NCI-H510A (cell line): Measurements from ENCODE around the gene KRTAP10-2.
"Not testable (repeated sequence)": the region's sequence is repeated elsewhere in the genome, so short reads cannot be mapped to it uniquely, and the experiment has no call there.

Source experiments
- DNase-seq: peaks from one replicate; lab custom pipeline; 2025; lab: John Stamatoyannopoulos, UW

The KRTAP10-2 gene

DNA sequence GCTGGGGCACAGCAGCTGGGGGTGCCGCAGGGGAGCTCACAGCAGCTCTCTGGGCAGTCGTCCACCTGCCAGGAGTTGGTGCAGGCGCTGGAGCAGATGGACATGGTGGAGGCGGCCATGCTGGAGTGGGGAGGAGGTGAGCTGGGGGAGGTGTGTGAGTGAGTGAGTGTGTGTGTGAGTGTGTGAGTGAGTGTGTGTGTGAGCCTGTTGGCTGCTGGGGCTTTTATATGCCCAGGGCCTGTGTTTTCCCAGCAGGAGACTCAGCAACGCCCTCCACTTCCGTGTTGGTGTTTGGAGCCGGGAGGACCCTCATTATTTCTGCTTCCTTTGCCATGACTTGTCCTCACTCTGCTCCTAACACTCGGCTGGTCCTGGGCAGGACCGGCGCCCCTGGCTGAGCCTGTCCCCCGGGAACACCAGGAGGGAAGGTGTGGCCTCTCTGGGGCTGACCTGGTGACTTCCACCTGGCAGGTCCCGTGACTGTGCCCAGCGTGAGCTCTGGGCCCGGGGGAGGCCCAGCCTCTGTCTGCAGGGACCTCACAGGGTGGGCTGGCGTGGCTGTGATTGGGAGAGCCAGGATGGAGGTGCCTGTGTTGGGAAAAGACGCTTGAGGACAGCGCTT is at the start of gene KRTAP10-2:
TSS of gene KRTAP10-2 (minus strand) at position 166 of the 622 bp plus-strand sequence. CDS start at position 119, 47 bp downstream.
- no peak for DNase-seq

- DNase-seq, result not testable (repeated sequence)
Observed at GRCh38 chr21:44601091-44601490, 49.8 kb upstream of the KRTAP10-2 start.

GRCh38 chr21:44600118-44600978 is 49.0 kb upstream of the KRTAP10-2 start, which contains the start of gene KRTAP10-7:
Gene KRTAP10-7, plus strand, starts transcription at chr21:44600597. Its CDS starts 25 bp downstream, at chr21:44600622.
- DNase-seq, result not testable (repeated sequence)

- no peak for DNase-seq
Observed at GRCh38 chr21:44599264-44600029, 48.1 kb upstream of the KRTAP10-2 start.

DNA sequence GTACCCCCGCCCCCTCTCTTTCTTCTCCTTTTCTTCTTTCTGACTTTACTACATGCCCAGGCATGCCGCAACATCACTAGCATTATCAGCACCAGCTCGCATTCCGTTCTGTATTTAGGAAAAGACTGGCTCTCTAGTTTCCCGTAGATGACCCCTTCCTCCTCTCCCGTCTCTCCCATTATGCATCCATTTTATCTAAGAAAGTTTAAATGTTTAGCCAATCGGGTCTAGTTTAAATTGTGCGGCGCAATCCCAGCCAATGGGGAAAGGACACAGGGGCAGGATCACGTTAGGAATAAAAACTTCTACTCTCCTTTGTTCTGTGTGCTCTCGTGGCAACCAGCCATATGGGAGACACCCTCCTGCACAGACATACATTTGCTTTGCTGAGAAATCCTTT is 46.8 kb upstream of the KRTAP10-2 start:
- no peak for DNase-seq

DNA sequence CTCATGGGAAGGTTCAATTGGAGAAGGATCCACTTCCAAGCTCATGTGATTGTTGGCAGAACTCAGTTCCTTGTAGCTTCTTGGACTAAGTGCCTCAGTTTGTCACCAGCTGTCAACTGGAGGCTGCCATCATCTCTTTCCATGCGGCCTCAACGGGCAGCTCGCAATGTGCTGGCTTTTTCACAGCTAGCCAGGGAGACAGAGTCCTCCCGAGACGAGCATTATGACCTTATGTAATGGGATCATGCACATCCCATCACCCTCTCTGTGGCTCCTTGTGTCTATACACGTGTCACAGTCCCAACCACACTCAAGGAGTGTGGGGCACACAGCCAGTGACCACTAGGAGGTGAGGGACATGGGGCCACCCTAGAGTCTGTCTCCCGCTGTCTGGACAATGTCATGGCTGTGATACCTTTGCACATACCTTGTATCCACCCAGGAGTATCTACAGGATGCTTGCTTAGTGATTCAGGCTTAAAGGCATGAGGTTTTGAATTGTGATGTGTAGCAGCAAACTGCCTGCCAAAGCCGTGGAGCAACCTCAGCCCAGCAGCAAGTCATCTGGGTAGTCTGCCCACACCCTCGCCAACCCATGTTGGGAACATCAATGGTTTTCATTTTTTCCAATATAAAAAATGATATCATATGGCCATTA is 44.9 kb upstream of the KRTAP10-2 start:
- DNase-seq, result no peak

GRCh38 chr21:44595524-44595923 is 44.2 kb upstream of the KRTAP10-2 start:
- no peak for DNase-seq

GRCh38 chr21:44594406-44594916 is 43.2 kb upstream of the KRTAP10-2 start:
- DNase-seq, result no peak

- peak; percentile 17 for DNase-seq
Observed at GRCh38 chr21:44593598-44594405, 42.5 kb upstream of the KRTAP10-2 start.

GRCh38 chr21:44592446-44593311 is 41.4 kb upstream of the KRTAP10-2 start, which contains the start of gene KRTAP10-6:
Gene KRTAP10-6, minus strand, starts transcription at chr21:44592505. Its CDS starts 21 bp downstream, at chr21:44592484.
- DNase-seq, result no peak

- not testable (repeated sequence) for DNase-seq
Observed at GRCh38 chr21:44591801-44592130, 40.5 kb upstream of the KRTAP10-2 start.

GRCh38 chr21:44590897-44591800 is 39.8 kb upstream of the KRTAP10-2 start:
- DNase-seq, result not testable (repeated sequence)

DNA sequence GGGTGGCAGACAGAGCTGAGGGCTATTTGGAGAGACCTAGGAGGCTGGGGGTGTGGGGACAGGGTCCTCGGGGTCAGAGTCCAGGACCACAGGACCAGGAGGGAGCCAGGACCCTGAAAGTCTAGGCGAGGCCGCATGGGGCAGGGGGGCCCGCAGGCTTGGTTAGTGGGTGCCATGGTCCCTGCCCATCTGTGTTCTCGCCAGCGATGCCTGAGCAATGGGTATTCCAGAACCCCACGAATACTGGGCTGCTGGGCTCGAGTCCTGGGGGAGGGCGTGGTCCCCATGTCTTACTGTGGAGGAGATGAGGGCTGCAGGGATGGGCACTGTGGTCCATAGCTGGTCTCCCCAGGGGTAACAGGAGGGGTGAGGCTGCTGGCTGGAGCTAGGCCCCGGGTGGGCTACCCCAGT is 39.0 kb upstream of the KRTAP10-2 start:
- no peak for DNase-seq

DNA sequence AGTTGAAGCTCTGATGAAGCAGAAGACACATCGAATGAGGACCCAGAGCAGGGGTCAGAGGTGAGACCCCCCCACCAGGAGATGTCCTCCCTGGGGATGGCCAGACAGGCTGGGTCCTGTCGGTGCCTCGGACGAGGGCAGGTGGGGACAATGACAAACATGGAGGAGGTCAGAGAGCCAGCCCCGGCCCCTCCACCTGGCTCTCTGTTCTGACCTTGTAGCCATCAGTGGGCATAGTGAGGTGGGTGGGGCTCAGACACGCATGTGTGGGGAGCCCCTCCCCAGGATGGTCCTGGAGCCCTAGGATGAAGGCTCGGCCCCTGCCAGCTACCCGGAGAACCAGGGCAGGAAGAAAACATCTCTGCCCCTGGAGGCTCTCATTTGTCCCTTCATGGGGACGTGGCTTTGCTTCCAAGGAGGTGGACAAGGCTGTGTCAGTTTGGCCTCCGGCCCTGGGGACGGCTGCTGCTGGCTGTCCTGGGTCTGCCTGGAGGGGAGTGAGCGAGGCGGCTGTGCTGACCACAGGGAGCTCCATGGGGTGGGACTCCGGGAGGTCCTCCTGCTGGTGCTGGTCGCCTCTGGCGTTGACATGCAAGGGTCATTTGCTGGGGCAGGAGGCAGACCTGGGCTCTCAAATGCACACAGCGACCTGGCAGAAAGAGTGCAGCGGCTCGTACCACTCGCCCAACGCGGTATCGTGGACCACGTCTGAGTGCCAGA is 38.4 kb upstream of the KRTAP10-2 start:
- DNase-seq, result no peak

- DNase-seq, result no peak
Observed at GRCh38 chr21:44589094-44589493, 37.8 kb upstream of the KRTAP10-2 start.

- DNase-seq, result no peak
Observed at GRCh38 chr21:44585892-44586291, 34.6 kb upstream of the KRTAP10-2 start.

DNA sequence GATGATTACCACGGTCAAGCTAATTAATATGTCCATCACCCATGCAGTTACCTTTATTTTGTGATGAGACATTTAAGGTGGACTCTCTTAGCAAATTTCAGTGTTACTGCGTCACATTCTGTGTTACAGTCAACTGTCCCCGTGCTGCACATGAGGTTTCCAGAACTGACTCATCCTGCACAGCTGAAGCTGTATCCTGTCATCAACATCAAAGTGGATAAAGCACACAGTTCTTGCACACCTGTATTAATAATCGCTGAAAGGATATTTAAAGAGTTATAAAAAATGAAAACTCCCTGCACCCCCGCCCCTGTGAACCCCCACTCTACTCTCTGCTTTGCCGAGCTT is 32.5 kb upstream of the KRTAP10-2 start:
- no peak for DNase-seq
